PC-9 (cell line): Measurements from ENCODE around the gene ZBTB11.

Source experiments
- CTCF ChIP-seq: fragments of 200-600 bp; sonication (generic); conservative IDR thresholded peaks from 2 replicates; pipeline ENCODE4 v1.6.1; 2017; ENCODE audit warnings: mixed run types, antibody characterized with exemption, mild to moderate bottlenecking, moderate library complexity
- EZH2 ChIP-seq: fragments of 200-600 bp; sonication (generic); IDR thresholded peaks from 2 replicates; pipeline ENCODE4 v1.8.0; 2017; ENCODE audit warnings: antibody characterized with exemption, low read depth

- no peak for TF ChIP-seq CTCF
- no peak for TF ChIP-seq EZH2
Observed at GRCh38 chr3:101701696-101702634, 25.0 kb upstream of the ZBTB11 start.
